ENCODE data around the gene FHL1. TPM values are rescaled to one million over a fixed set of nuclear protein-coding genes. Genes with fewer than 3 reads are reported as not detected.
A peak's percentile ranks its signal among the peaks of the same experiment; 100 is the strongest.

FHL1 gene
- total RNA-seq, 1 experiment from 2014 or later = 156 TPM

GRCh38 chrX:136192839-136193414 lies 45.6 kb downstream of the FHL1 start:
- no peak for DNase-seq
- no peak overlapping the region for H3K4me3 ChIP-seq
- no peaks in the 10 kb centered on the region for H3K9me3 ChIP-seq
- H3K36me3 ChIP-seq = no peaks in the 10 kb centered on the region
- H3K27me3 ChIP-seq = no peaks in the 10 kb centered on the region

- no peaks in the 10 kb centered on the region for H3K27me3 ChIP-seq
- no peaks in the 10 kb centered on the region for H3K36me3 ChIP-seq
- no peaks in the 10 kb centered on the region for H3K9me3 ChIP-seq
- no peak for DNase-seq
- no peak overlapping the region for H3K4me3 ChIP-seq
Observed at GRCh38 chrX:136193771-136194170, 46.4 kb downstream of the FHL1 start.

- Histone ChIP-seq H3K9me3 (no peaks in the 10 kb centered on the region), H3K36me3 (no peaks in the 10 kb centered on the region), H3K4me3 (no peak overlapping the region), H3K27me3 (no peaks in the 10 kb centered on the region)
- no peak for DNase-seq
Observed at GRCh38 chrX:136194536-136194935, 47.2 kb downstream of the FHL1 start.

DNA sequence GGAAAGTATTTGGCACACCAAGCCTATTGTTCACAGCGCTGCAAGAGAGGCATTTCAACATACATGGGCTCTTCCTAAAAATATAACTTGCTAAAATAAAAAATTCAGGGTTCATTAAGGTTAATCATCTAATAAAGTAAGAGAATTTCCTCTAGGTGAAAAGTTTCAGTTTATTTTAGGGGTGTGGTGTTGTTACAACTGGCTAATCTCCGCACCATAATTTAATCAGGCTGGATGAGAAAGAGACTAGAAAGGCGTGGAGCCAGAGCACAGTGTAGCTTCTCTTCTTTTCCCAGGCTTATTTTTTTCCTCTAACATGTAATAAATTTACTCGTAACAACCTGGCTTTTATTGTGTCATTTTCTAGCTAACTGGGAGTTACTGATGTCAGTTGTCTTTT lies 47.9 kb downstream of the FHL1 start:
- no peak for DNase-seq
- no peak overlapping the region for H3K4me3 ChIP-seq
- H3K9me3 ChIP-seq = no peaks in the 10 kb centered on the region
- no peaks in the 10 kb centered on the region for H3K36me3 ChIP-seq
- H3K27me3 ChIP-seq = no peaks in the 10 kb centered on the region

DNA sequence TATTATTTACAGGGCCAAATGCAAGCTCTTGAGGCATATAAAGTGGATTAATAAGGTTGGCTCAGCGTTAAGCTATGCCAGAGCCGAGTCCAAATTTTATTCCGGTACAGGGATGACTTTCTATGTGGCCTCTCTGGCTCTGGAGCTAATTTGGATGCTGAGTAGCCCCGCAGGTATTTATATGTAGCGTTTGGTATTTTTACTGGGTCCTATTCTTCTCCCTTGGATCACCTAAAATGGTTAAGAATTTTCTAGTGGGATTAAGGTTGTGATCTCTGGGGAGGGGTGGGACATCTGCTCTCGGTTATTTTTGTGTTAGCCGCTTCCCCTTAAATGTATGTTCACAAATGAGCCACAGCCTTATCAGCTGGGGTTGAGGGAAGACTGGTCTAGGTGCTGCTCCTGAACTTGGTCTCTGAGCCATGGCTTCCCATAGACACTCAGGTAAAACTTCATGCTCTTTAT lies 49.4 kb downstream of the FHL1 start:
- Histone ChIP-seq H3K36me3 (no peaks in the 10 kb centered on the region), H3K27me3 (no peaks in the 10 kb centered on the region), H3K4me3 (no peak overlapping the region), H3K9me3 (no peaks in the 10 kb centered on the region)
- no peak for DNase-seq

GRCh38 chrX:136198010-136198409 lies 50.7 kb downstream of the FHL1 start:
- Histone ChIP-seq H3K36me3 (no peaks in the 10 kb centered on the region), H3K9me3 (no peaks in the 10 kb centered on the region), H3K4me3 (no peak overlapping the region), H3K27me3 (no peaks in the 10 kb centered on the region)
- DNase-seq = no peak

- no peaks in the 10 kb centered on the region for H3K9me3 ChIP-seq
- H3K4me3 ChIP-seq = no peak overlapping the region
- no peak for DNase-seq
- H3K36me3 ChIP-seq = no peaks in the 10 kb centered on the region
- no peaks in the 10 kb centered on the region for H3K27me3 ChIP-seq
Observed at GRCh38 chrX:136198678-136199243, 51.4 kb downstream of the FHL1 start.

- no peaks in the 10 kb centered on the region for H3K27me3 ChIP-seq
- H3K36me3 ChIP-seq = no peaks in the 10 kb centered on the region
- H3K9me3 ChIP-seq = no peaks in the 10 kb centered on the region
- H3K4me3 ChIP-seq = no peak overlapping the region
- no peak for DNase-seq
Observed at GRCh38 chrX:136199365-136199764, 52.0 kb downstream of the FHL1 start.

GRCh38 chrX:136200466-136200865 lies 53.1 kb downstream of the FHL1 start:
- H3K4me3 ChIP-seq = no peak overlapping the region
- H3K27me3 ChIP-seq = no peaks in the 10 kb centered on the region
- no peaks in the 10 kb centered on the region for H3K9me3 ChIP-seq
- DNase-seq = peak; percentile 45
- H3K36me3 ChIP-seq = no peaks in the 10 kb centered on the region

DNA sequence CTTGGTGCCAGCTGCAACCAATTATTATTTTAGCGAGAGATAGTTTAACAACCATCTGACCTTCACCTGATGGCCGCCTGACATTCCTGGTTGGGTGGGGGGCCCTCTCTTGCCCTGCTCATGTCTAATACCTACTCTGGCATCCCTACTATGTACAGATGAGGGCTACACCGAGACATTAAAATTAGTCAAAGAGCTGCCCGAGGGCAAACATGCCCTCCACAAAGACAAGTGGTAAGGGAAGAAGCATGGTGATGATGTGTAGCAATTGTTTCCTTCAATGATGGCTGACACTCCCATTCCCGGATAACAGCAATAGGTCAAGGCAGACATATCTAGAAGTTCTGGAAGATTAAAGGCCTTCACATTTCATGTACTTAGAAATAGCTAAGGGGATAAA lies 54.3 kb downstream of the FHL1 start:
- DNase-seq = no peak
- H3K9me3 ChIP-seq = no peaks in the 10 kb centered on the region
- H3K27me3 ChIP-seq = no peaks in the 10 kb centered on the region
- no peaks in the 10 kb centered on the region for H3K36me3 ChIP-seq
- H3K4me3 ChIP-seq = no peak overlapping the region

DNA sequence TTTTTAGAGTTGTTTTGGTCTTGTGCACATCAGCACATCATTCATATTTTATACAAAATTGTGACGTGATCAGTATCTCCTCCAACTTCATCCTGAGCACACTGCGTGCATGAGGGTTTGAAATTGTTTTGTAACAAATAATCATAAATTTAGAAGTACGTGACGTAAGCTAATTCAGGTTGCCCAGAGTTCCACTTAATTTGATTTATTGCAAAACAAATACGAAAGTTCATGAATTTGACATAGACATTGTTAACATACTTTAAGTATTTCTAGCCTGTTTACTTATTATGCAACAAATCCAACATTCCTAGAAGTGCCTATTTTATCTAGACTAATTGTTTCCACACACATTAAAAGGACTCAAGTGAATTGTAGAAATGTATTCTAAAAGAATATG lies 55.6 kb downstream of the FHL1 start:
- Histone ChIP-seq H3K27me3 (no peaks in the 10 kb centered on the region), H3K36me3 (no peaks in the 10 kb centered on the region), H3K4me3 (no peak overlapping the region), H3K9me3 (no peaks in the 10 kb centered on the region)
- DNase-seq = no peak

- no peaks in the 10 kb centered on the region for H3K9me3 ChIP-seq
- no peak for DNase-seq
- H3K36me3 ChIP-seq = no peaks in the 10 kb centered on the region; the same call in 1 of the 2 replicates
- H3K4me3 ChIP-seq = no peak overlapping the region
- no peaks in the 10 kb centered on the region for H3K27me3 ChIP-seq
Observed at GRCh38 chrX:136203438-136203837, 56.1 kb downstream of the FHL1 start.

DNA sequence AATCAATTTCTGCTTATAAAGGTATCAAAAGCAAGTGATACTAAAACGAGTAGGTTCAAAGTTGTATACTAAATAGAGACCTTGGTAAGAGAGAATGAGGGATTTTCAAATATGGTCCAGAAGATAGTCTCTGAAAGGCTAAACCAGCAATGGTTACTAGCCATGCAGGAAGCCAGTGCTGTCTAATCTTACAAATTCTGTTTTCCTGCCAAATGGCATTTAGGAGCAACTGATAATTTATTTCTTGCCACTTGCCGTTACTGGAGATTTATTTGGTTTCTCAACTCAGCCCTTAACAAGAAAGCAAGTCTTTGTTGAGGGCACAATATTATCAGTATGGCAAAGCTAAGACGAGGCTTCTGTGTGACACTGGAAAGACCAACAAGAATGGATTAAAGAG lies 56.6 kb downstream of the FHL1 start:
- no peak for DNase-seq
- Histone ChIP-seq H3K9me3 (no peaks in the 10 kb centered on the region), H3K36me3 (no peaks in the 10 kb centered on the region; the same call in 1 of the 2 replicates), H3K27me3 (no peaks in the 10 kb centered on the region), H3K4me3 (no peak overlapping the region)

DNA sequence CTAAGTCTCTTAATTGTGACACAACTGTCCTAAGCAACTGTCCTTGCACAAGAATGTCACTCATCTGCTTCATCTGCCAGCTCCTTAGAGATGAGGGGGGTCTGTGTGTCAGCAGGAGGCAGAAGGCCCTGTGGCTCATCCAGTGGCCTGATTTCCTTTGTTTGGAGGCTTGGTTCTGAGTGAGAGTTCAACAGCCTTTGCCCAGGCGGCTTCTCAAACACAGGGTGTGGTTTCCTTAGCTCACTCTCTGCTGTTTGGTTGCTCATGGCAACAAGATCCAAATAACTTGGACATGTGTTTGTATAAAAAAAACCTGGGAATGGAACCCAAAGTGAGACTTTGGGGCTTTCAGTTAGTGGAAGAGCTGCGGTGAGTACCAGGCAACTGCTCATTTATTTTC lies 57.2 kb downstream of the FHL1 start:
- Histone ChIP-seq H3K9me3 (no peaks in the 10 kb centered on the region), H3K27me3 (no peaks in the 10 kb centered on the region), H3K4me3 (no peak overlapping the region), H3K36me3 (no peaks in the 10 kb centered on the region; the same call in none of the 2 replicates)
- peak; percentile 49 for DNase-seq

DNA sequence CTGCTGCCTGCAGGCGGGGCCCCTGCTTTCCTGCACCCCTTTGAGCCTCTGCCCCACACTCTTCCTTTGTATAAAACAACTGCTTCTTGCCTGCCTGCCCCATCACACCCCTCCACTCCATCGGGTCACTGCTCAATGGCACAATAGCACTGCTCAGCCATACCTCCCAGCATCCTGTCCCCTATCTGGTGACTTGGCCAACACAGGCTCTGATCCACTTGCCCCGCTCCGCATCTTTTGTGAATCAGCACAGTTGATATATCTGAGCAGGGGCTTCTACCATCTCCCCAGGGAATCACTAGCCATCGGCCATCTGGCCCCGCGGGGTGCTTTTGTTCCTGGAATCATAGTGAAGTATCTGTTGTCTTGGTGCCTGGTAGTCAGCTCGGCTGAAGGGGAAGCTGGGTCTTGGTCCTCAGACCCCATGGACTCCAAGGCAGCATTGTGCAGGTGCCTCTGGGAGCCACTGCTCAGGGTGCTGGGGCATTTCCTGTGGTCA lies 58.6 kb downstream of the FHL1 start:
- DNase-seq = no peak
- H3K27me3 ChIP-seq = no peaks in the 10 kb centered on the region
- H3K9me3 ChIP-seq = no peaks in the 10 kb centered on the region
- H3K36me3 ChIP-seq = no peaks in the 10 kb centered on the region; the same call in none of the 2 replicates
- no peak overlapping the region for H3K4me3 ChIP-seq

GRCh38 chrX:136206916-136207315 lies 59.6 kb downstream of the FHL1 start:
- Histone ChIP-seq H3K27me3 (no peaks in the 10 kb centered on the region), H3K36me3 (no peaks in the 10 kb centered on the region; the same call in none of the 2 replicates), H3K4me3 (no peak overlapping the region), H3K9me3 (no peaks in the 10 kb centered on the region)
- DNase-seq = no peak

DNA sequence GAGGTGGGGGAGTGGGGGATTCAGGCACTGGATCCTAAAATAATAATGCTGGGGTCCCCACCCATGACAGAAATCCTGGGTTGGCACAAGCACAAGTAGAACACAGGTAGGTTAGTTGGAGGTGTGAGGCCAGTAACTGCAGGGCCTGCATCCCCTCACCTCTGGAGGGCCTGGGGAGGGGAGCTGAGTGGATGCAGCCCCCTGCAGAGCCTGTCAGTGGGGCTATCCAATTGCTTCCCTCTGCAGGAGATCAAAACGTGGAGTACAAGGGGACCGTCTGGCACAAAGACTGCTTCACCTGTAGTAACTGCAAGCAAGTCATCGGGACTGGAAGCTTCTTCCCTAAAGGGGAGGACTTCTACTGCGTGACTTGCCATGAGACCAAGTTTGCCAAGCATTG lies 60.2 kb downstream of the FHL1 start:
- H3K9me3 ChIP-seq = no peaks in the 10 kb centered on the region
- DNase-seq = no peak

More for the DNA sequence above, 60.2 kb downstream of the FHL1 start:
- Histone ChIP-seq H3K36me3 (no peaks in the 10 kb centered on the region; the same call in none of the 2 replicates), H3K4me3 (no peak overlapping the region), H3K27me3 (no peaks in the 10 kb centered on the region)

All from MG63 (cell line).